Measurements from ENCODE around the gene OPA3.

DNA sequence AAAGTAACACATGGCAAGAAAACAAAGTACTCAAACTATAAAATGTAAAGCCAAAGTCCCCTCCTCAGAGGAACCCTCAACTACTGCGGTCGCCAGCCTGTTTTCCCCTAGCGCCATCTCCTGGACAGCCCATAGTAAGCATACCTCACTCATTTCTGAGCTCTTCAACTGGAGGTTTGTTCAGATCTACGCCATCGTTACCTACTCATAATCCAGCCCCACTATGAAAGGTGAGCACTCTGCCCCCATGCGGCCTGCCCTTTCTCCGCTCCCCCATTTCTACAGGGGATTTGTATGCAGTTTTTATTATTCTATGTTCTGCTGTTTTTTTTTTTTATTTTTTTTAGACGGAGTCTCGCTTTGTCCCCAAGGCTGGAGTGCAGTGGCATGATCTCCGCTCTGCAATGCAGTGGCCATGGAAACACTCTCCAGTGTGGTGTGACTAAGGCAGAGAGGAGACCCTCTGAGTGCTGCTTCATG is 26.2 kb downstream of the OPA3 start:
- TF ChIP-seq, protein P1, sequence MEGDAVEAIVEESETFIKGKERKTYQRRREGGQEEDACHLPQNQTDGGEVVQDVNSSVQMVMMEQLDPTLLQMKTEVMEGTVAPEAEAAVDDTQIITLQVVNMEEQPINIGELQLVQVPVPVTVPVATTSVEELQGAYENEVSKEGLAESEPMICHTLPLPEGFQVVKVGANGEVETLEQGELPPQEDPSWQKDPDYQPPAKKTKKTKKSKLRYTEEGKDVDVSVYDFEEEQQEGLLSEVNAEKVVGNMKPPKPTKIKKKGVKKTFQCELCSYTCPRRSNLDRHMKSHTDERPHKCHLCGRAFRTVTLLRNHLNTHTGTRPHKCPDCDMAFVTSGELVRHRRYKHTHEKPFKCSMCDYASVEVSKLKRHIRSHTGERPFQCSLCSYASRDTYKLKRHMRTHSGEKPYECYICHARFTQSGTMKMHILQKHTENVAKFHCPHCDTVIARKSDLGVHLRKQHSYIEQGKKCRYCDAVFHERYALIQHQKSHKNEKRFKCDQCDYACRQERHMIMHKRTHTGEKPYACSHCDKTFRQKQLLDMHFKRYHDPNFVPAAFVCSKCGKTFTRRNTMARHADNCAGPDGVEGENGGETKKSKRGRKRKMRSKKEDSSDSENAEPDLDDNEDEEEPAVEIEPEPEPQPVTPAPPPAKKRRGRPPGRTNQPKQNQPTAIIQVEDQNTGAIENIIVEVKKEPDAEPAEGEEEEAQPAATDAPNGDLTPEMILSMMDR (IDR thresholded peaks at IDR 0.05) = peak; percentile 25 to 81 (median 54)
- no peak for TF ChIP-seq POLR2A (IDR thresholded peaks at IDR 0.05)
